Retinal pigment epithelial cell (primary cell): ENCODE data around the gene USP43.

ENCODE experiments used
- DNase-seq: peaks from one replicate; pipeline ENCODE4 v3.0.0-alpha.2; 2010; ENCODE audit warnings: low read depth
- H3K4me3 ChIP-seq: 2 replicates; pipeline ENCODE4 v1.5.1; 2011; ENCODE audit warnings: mild to moderate bottlenecking, low read length, control low read depth, moderate library complexity
- CTCF ChIP-seq: conservative IDR thresholded peaks from 2 replicates; pipeline ENCODE4 v1.5.1; 2011; ENCODE audit warnings: low read depth, low read length, control low read depth, inconsistent platforms

The USP43 gene

GRCh38 chr17:9728564-9728963 lies 83.2 kb downstream of the USP43 start:
- TF ChIP-seq CTCF: no peak
- DNase-seq: no peak
- no peak overlapping the region for H3K4me3 ChIP-seq

DNA sequence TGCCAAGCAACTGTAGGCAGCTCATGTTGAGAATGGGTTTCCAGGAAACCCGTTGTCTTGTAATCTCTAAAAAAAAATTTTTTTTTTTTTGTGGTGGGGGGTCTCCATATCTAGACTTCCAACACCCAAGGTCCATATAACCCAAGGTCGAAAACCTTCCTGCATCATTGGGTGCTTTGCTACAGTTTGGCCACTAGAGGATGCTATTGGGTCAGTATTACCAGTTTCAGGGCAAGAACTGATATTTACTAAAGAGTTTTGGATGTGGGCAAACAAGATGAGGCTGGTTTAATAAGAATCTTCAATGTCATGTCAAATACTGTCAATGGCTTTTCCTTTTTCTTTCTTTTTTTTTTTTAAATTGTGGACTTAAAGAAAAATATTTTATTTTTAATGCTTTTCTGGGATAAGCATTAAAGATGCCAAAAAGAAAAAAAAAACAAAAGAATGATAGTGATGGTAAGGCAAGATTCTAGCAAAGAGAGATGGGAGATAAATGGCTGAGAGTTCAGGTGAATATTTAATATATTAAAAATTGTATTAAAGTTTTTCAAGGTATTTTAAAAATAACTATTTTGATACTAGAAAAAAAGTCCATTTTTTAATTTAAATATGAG lies 83.8 kb downstream of the USP43 start:
- no peak overlapping the region for H3K4me3 ChIP-seq
- peak; percentile 21 for DNase-seq
- TF ChIP-seq CTCF: peak; percentile 100

DNA sequence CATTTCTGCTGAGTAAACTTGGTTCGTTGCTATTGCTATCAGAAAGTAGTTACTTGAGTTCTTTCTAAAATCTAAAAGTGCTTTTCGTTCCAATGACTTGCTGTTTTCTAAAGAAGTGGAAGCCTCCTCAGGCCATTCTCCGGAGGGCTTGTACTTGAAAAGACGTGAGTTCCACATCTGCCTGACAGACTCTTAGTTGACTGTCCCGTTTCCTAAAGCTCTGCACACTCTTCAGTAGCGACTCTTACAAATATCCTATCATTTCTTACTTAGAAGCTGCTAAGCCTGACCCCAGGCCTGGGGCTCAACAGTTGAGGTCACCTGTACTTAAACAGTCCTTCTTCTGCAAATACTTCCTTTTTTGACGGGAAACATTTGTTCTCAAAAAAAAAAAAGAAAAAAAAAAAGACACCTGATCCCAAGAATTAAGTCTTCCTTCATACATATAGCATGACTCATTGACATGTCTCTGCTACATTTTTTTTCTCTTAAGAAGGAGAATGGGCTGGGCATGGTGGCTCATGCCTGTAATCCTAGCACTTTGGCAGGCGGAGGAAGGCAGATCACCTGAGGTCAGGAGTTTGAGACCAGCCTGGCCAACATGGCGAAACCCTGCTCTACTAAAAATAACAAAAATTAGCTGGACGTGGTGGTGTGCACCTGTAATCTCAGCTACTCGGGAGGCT lies 84.6 kb downstream of the USP43 start:
- no peak overlapping the region for H3K4me3 ChIP-seq
- no peak for TF ChIP-seq CTCF
- peak; percentile 26 for DNase-seq

DNA sequence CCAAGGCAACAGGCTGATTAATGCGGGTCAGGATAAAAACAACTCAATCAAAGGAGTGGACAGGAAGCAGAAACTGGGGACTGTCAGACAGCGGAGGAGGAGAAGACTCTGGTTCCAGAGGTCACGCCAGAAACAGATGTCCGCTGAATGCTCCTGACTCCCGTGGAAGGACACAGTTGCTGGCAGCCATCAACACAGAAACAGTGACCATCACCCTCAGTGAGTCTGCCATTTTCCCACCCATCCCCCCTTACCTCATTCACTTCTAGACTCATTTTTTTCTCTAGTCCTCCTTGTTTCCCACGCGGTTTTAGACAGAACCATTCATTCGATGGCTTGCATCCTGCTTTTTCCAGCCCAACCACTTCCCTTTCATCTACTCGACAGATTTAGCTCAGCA lies 105.2 kb downstream of the USP43 start:
- H3K4me3 ChIP-seq: no peak overlapping the region
- TF ChIP-seq CTCF: no peak
- no peak for DNase-seq

DNA sequence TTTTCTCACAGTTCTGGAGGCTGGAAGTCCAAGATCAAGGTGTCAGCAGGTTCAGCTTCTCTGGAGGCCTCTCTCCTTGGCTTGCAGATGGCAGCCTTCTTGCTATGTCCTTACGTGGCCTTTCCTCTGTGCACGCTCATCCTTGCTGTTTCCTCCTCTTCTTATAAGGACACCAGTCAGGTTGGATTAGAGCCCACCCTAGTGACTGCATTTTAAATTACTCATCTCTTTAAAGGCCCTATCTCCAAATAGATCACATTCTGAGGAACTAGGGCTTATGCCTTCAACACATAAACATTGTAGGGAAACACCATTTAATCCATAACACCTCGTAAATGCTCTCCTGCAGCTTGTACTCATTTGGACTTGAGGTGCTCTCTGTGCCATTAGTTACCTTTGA lies 109.8 kb downstream of the USP43 start:
- no peak for DNase-seq
- no peak for TF ChIP-seq CTCF
- H3K4me3 ChIP-seq: no peak overlapping the region

DNA sequence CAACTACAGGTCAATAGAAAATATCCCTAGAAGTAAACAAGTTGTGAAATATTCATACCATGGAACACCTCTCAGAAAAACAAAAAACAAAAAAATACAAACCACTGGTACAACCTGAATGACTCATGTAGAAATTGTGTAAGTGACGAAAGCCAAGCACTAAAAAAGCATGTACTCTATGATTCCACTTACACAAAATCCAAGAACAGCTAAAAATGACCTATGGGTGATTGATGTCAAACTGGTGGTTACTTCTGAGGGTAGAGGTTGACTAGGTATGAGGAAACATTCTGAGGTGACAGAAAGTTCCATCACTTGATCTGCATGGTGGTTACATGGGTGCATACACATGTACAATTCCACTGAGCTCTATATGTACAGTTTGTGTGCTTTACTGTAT lies 114.9 kb downstream of the USP43 start:
- DNase-seq: no peak
- no peak for TF ChIP-seq CTCF
- no peak overlapping the region for H3K4me3 ChIP-seq

DNA sequence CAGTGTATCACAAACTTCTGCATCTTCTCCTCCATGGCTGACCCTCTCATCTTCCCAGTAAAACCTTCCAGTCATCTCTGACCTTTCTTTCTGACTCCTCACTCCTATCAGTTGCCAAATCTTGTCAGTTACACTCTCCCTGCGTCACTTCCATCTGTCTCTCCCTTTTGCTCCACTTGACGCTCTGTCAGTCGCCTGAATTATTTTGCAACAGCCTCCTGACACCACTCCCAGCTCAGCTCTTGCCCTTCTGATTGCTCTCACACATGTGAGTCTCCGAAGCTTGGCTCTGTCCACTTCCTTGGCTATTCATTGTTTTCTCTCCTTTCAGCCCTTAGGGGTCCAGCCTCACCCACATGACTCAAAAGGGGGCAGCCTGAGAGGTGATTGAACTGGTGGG lies 118.3 kb downstream of the USP43 start:
- no peak for TF ChIP-seq CTCF
- no peak for DNase-seq

More for the DNA sequence above, 118.3 kb downstream of the USP43 start:
- no peak overlapping the region for H3K4me3 ChIP-seq
